ENCODE results near the gene RFPL3.
"Not testable (repeated sequence)": the region's sequence is repeated elsewhere in the genome, so short reads cannot be mapped to it uniquely, and the experiment has no call there.

RFPL3 gene

GRCh38 chr22:32331236-32331917 lies 26.3 kb upstream of the RFPL3 start:
- DNase-seq: no peak

DNA sequence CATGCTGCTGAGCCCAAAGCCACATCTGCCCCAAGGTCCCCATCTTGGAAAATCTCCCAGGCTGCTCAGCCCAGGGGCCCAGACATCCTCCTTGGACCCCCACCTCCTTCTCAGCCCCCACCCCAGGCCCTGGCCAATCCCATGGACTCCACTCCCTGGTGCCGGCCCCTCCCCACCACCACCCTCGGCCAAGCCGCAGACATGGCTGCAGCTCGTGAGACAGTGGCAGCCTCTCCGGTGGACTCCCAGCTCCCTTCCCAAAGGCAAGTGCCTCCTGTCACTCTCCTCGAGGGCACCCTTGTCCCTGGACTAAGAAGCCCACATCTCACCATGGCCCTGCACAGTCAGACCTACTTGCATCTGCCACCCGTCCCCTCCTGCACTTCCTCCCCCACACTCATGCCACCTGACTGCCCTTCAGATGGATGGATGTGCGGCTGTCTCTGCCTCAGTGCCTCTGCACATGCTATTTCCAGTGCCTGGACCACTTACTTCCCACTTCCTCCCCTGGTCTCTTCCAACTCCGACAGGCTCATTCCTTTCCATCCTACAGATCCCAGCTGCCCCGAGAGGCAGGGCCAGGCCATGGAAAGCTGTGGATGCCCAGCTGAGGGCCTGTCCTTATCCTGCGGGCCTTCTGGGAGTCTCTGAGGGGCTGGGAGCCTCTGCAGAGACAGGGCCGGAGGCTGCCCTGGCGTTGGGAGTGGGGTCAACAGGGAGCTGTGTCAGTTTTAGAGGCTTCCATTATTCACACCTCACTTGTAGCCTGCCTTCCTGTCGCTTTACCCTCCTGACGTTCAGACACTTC lies 25.5 kb upstream of the RFPL3 start:
- DNase-seq: no peak

DNA sequence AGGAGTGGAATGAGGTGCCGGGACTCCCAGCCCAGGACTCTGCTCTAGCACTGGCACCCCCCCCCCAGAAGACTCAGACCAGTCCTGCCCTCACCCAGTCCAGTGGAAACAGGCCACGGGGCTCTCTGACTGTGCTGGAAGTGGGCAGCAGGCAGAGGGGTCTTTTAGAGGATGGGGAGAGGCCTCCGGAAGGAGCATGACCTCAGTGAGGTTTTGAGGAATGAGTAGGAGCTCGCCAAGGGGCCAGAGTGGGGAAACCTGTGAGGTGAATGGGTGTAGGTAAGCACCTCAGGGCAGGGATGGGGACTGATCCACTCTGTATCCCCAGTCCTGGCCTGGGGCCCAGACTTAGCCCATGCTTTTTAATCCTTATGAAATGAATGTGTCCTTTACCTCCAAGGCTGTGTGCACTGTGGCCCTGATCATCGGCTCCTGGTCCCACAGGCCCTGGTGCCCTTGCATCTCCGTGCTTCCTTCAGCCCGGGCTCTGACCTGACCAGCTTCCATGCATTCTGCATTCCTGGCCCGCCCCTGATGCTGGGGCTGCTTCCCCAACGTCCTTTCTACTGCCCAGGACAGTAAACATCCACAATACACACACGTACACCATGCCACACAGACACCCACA lies 24.4 kb upstream of the RFPL3 start:
- DNase-seq: no peak

DNA sequence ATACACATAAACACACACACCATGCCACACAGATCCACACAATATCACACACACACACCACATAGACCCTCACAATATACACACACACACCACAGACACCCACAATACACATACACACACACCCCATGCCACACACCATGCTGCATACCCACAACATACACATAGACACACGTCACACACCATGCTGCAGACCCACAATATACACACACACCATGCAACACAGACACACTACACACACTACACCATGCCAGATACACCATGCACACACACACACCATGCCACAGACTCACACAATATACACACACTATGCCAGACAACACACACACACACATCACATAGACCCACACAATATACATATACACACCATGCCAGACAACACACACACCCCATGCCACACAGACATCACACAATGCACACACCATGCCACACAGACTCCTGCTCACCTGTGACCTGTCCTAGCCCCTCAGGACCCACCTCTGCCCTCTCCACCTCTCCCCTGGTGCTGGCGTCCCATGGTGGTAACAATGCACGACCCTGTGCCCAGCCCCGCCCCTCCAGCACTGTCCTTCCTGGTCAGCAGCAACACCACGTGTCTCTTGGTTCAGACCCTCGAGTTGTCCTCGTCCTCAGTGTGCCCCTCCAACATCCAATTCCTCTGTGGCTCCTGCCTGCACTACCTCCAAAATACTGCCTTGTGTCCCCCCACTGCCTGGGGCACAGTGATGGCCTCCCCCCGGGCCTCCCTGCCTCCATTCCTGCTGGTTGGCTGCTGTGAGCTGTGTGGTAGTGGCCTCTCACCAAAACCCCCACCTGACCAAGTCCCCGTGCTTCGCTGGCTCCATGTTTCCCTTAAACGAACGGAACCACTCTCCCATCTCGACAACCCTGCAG lies 23.7 kb upstream of the RFPL3 start:
- no peak for DNase-seq

DNA sequence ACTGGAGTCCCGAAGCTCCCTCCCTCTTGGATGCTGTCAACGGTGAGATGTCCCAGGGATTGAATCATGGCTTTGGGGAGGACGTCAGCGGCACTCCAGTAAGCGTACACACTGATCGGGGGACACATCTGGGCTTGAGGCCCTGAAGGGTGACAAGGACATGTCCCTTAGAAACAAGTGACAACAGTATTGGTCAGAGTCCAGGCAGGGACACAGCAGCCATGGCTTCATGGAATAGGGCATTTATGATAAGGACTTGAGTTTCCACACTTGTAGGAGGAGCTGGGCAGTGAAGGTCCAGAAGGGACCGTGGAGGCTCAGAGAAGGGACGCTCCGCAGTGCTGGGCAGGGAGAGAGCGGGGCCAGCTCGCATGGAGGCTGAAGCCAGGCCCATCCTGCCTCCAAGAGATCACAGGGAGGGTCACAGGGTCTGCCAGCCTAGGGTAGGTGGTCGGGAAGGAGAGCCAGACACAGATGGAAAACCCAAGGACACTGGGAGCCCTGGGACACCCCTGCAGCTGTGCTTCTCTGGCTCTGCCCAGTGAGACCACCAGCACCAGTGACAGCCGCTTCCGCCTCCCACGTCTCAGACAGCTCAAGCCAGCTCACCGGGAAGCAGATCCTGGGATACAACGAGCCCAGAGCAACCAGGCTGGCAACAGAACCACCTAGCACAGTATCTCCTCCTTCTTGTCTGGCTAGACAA lies 22.9 kb upstream of the RFPL3 start:
- DNase-seq: no peak

- no peak for DNase-seq
Observed at GRCh38 chr22:32335471-32335870, 22.2 kb upstream of the RFPL3 start.

GRCh38 chr22:32336121-32336603 lies 21.5 kb upstream of the RFPL3 start:
- DNase-seq: no peak

DNA sequence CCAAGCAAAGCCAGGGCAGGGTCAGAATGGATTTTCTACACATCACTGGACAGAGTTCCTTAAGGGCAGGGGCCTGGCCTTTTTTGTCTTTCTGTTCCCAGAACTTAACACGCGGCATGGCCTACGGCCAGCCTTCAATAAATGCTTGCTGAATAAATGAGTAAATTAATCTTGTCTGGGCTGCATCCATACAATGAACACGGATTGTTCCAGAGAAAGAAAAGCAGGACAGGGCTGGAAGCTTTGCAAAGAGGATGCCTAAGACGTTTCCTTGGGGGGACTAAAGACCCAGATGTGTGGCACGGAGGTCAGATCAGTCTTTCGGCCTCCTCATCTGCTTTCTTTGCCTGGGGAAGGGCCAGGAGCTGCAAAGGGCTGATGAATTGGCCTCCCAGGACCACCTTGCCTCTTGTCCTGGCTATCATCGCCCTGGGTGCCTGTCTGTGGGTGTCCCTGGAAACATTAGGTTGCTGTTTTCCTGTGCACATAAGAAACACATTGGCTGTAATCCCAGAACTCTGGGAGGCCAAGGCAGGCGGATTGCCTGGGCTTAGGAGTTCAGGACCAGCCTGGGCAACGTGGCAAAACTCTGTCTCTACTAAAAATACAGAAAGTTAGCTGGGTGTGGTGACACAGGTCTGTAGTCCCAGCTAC lies 20.8 kb upstream of the RFPL3 start:
- no peak for DNase-seq

GRCh38 chr22:32337425-32337824 lies 20.2 kb upstream of the RFPL3 start:
- DNase-seq: not testable (repeated sequence)

GRCh38 chr22:32338757-32339156 lies 18.9 kb upstream of the RFPL3 start:
- DNase-seq: no peak

- no peak for DNase-seq
Observed at GRCh38 chr22:32339190-32340012, 18.3 kb upstream of the RFPL3 start.

DNA sequence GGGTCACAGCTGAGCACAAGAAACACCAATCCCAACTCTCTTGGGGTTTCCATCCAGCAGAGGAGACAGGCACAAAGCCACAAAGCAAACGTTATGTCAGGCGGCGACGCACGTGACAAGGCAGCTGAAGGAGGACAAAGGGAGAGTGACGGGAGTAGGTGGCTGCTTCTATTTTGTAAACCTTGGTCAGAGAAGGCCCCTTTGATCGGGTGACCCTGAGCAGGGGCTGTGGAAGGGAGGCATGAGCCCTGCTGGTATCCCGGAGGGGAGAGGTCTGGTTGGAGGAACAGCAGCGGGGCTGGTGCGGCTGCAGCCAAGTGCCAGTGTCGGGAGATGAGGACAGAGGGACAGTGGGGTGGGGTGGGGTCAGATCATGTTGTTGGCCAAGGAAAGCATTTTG lies 17.3 kb upstream of the RFPL3 start:
- no peak for DNase-seq

DNA sequence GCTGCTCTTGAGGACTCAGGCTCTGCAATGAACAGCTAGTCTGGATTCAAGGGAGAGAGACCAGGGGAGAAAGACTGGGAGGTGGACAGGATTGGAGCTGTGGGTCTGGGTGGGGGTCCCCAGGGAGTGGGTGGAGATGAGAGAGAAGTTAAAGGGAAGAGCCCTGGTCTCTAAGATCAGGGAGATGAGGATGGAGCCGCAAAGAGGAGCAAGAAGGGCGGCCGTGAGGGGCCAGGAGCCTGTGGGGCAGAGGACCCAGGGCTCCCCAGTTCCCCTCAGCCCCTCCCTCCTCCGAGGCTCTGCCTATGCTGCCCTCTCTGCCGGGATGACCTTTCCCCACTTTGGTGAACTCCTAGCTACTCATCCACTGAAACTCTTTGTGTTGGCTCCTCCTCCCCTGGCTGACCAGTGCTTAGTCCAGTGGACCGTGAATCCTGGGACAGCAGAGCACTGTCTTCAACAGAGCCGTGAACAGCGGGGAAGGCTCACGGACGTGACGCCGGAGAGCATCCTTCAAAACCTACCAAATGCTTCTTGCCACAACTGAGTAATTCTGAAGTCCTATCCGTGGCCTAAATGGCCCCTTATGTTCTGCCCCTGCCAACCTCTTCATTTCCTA lies 16.4 kb upstream of the RFPL3 start:
- DNase-seq: no peak

DNA sequence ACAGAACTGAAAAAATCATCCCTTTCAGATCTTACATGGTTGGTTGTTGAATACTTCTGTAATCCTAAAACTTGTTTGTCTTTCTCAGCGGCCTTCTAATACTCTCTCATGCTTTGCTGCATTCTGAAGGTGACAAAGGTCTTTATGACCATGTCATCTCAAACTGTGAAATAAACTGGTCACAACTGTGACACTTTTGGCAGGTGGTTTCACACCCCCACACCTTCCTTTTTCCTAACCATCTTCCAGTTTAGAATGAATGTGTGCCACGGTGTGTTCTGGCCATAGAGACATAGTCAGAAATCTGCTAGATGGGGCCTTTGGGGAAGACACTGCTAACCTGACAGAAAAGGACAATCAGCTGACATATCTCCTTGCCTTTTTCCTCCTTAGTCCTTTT lies 14.7 kb upstream of the RFPL3 start:
- DNase-seq: no peak

GRCh38 chr22:32343941-32344340 lies 13.7 kb upstream of the RFPL3 start:
- no peak for DNase-seq

GRCh38 chr22:32348031-32348611 lies 9.5 kb upstream of the RFPL3 start:
- no peak for DNase-seq

DNA sequence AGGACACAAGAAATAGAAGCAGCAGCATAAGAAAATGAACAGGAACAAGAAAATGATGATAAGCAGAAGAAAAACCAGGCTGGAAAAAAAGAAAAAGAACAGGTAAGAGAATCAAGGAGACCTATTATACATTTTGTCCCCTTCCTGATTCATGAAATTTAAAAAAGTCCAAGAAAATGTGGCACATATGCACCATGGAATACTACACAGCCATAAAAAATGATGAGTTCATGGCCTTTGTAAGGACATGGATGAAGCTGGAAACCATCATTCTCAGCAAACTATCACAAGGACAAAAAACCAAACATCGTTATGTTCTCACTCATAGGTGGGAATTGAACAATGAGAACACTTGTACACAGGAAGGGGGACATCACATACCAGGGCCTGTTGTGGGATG lies 5.8 kb upstream of the RFPL3 start:
- not testable (repeated sequence) for DNase-seq

DNA sequence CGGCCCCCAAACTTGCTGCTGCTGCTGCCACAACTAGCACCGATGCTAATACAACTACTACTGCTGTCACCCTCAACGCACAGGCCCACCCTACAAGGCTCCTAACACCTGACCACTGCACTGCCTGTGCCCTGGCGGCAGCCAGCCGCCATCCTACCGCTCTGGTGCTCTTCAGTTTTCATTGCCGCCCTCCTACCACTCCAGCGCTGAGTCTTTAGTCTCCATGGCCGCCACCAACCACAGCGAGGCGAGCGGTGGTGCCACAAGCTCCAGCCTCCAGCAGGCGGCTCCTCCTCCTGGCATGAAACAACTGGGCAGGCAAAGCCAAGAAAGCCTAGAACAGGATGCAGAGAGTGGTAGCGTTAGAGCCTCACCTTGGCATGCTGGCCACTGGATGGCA lies 5.0 kb upstream of the RFPL3 start:
- no peak for DNase-seq

GRCh38 chr22:32353292-32353691 lies 4.4 kb upstream of the RFPL3 start:
- DNase-seq: no peak

- DNase-seq: no peak
Observed at GRCh38 chr22:32353840-32354239, 3.8 kb upstream of the RFPL3 start.
